SK-N-SH (cell line): Measurements from ENCODE around the gene COBLL1. TPM values are rescaled to one million over a fixed set of nuclear protein-coding genes. Genes with fewer than 3 reads are reported as not detected.

Source experiments
- CTCF ChIA-PET: fragments of 300-600, 350-600 bp; formaldehyde crosslinking; extraction: SDS; loops from one replicate; lab custom pipeline; 2021; lab: Yijun Ruan, JAX
- POLR2A ChIA-PET: fragments of 350-600 bp; sonication (Branson Sonifier 250); formaldehyde crosslinking; extraction: SDS; loops from one replicate; lab custom pipeline; 2020; ENCODE audit warnings: antibody characterized with exemption, inconsistent platforms; lab: Yijun Ruan, JAX
- DNase-seq: peaks from one replicate; pipeline ENCODE4 v3.0.0; 2012
- H2AFZ ChIP-seq: fragments of 200-600 bp; sonication (generic); 2 replicates; pipeline ENCODE4 v1.8.1; 2016; ENCODE audit warnings: antibody characterized with exemption, mild to moderate bottlenecking, low read depth
- H3F3A ChIP-seq: fragments of 200-600 bp; sonication (generic); replicated peaks from 2 replicates; pipeline ENCODE3; 2016; ENCODE audit warnings: antibody characterized with exemption, mild to moderate bottlenecking; ENCODE audit not compliant: insufficient read depth
- H3K27ac ChIP-seq, 2 experiments: fragments of 200-500 bp in 1 of 2; fragments of 200-600 bp in 1 of 2; sonication (Bioruptor generic) in 1 of 2; sonication (generic), shearing (Covaris generic) in 1 of 2; 2 replicates each; pipeline versions ENCODE4 v1.5.1 to v1.6.1; 2014 to 2016; ENCODE audit warnings: low read depth in 2 of 2, inconsistent platforms in 1 of 2, low read length in 1 of 2, mild to moderate bottlenecking in 1 of 2, mixed read lengths in 1 of 2
- H3K27me3 ChIP-seq: fragments of 200-600 bp; sonication (generic), shearing (Covaris generic); 2 replicates; pipeline ENCODE4 v1.6.1; 2016; ENCODE audit warnings: mixed run types; ENCODE audit not compliant: insufficient read depth
- H3K36me3 ChIP-seq, 2 experiments: fragments of 200-500 bp in 1 of 2; fragments of 200-600 bp in 1 of 2; sonication (Bioruptor generic) in 1 of 2; sonication (generic) in 1 of 2; replicated peaks in 1 of 2; 2 replicates each; pipeline versions ENCODE3 to v1.5.1; 2014 to 2016; ENCODE audit warnings: low read length in 1 of 2, mild to moderate bottlenecking in 1 of 2; ENCODE audit not compliant: insufficient read depth in 2 of 2, control insufficient read depth in 1 of 2
- H3K4me1 ChIP-seq, 2 experiments: fragments of 200-500 bp in 1 of 2; fragments of 200-600 bp in 1 of 2; sonication (Bioruptor generic) in 1 of 2; sonication (generic), shearing (Covaris generic) in 1 of 2; 2 replicates each; pipeline versions ENCODE4 v1.5.1 to v1.6.1; 2014 to 2016; ENCODE audit warnings: low read depth in 1 of 2, low read length in 1 of 2, mixed run types in 1 of 2; ENCODE audit not compliant: insufficient read depth in 2 of 2, control insufficient read depth in 1 of 2
- H3K4me2 ChIP-seq: fragments of 200-600 bp; sonication (generic), shearing (Covaris generic); 2 replicates; pipeline ENCODE4 v1.6.1; 2017; ENCODE audit warnings: mixed run types
- H3K4me3 ChIP-seq, 2 experiments: fragments of 200-500 bp in 1 of 2; fragments of 200-600 bp in 1 of 2; sonication (Bioruptor generic) in 1 of 2; sonication (generic), shearing (Covaris generic) in 1 of 2; 2 replicates each; pipeline versions ENCODE4 v1.5.1 to v1.8.1; 2014 to 2016; ENCODE audit warnings: low read depth in 2 of 2, inconsistent platforms in 1 of 2, low read length in 1 of 2, mild to moderate bottlenecking in 1 of 2, mixed read lengths in 1 of 2, moderate library complexity in 1 of 2
- H3K79me2 ChIP-seq: fragments of 200-600 bp; sonication (generic); 2 replicates; pipeline ENCODE4 v1.8.1; 2017; ENCODE audit warnings: mild to moderate bottlenecking; ENCODE audit not compliant: insufficient read depth
- H3K9ac ChIP-seq: fragments of 200-600 bp; sonication (generic); 2 replicates; pipeline ENCODE4 v1.6.1; 2017; ENCODE audit warnings: mixed run types
- H3K9me2 ChIP-seq: fragments of 200-600 bp; sonication (generic); 2 replicates; pipeline ENCODE4 v1.6.1; 2017; ENCODE audit warnings: mixed run types
- H3K9me3 ChIP-seq: fragments of 200-600 bp; sonication (generic); 2 replicates; pipeline ENCODE4 v1.6.1; 2017; ENCODE audit warnings: mixed run types, mild to moderate bottlenecking, moderate library complexity
- H4K20me1 ChIP-seq: fragments of 200-600 bp; sonication (generic); 2 replicates; pipeline ENCODE4 v1.6.1; 2017; ENCODE audit warnings: mild to moderate bottlenecking, mixed run types; ENCODE audit not compliant: insufficient read depth
- CHD2 ChIP-seq: fragments of 150-350 bp; IDR thresholded peaks from 2 replicates; pipeline ENCODE4 v1.6.1; 2018; ENCODE audit warnings: low read length; ENCODE audit not compliant: partially characterized antibody
- ELF1 ChIP-seq: IDR thresholded peaks from 2 replicates; pipeline ENCODE4 v1.4.0; 2012
- EP300 ChIP-seq, 2 experiments: IDR thresholded peaks; 2 replicates each; pipeline versions ENCODE4 v1.4.0 to v1.6.1; 2012; ENCODE audit warnings: borderline replicate concordance in 1 of 2, low read depth in 1 of 2, low read length in 1 of 2
- FOSL2 ChIP-seq: IDR thresholded peaks from 2 replicates; pipeline ENCODE4 v1.4.0; 2012; ENCODE audit warnings: low read depth, mild to moderate bottlenecking, moderate library complexity, borderline replicate concordance
- FOXM1 ChIP-seq: IDR thresholded peaks from 2 replicates; pipeline ENCODE4 v1.4.0; 2012; ENCODE audit warnings: low read depth, mild to moderate bottlenecking
- GABPA ChIP-seq: IDR thresholded peaks from 2 replicates; pipeline ENCODE4 v1.4.0; 2012; ENCODE audit warnings: low read depth, mild to moderate bottlenecking
- JUND ChIP-seq: IDR thresholded peaks from 2 replicates; pipeline ENCODE4 v1.4.0; 2012
- MXI1 ChIP-seq: IDR thresholded peaks from 2 replicates; pipeline ENCODE4 v1.6.1; 2012; ENCODE audit warnings: mild to moderate bottlenecking, low read depth, low read length, improper control_type of control experiment
- RCOR1 ChIP-seq: fragments of 150-350 bp; IDR thresholded peaks from 2 replicates; pipeline ENCODE4 v1.6.1; 2017; ENCODE audit warnings: antibody characterized with exemption, low read length
- RXRA ChIP-seq: IDR thresholded peaks from 2 replicates; pipeline ENCODE4 v1.4.0; 2012; ENCODE audit warnings: low read depth, mild to moderate bottlenecking, borderline replicate concordance
- SMC3 ChIP-seq: IDR thresholded peaks from 2 replicates; pipeline ENCODE4 v1.6.1; 2012; ENCODE audit warnings: low read depth, low read length, improper control_type of control experiment
- TCF12 ChIP-seq: IDR thresholded peaks from 2 replicates; pipeline ENCODE4 v1.4.0; 2012
- TEAD4 ChIP-seq: IDR thresholded peaks from 2 replicates; pipeline ENCODE4 v1.4.0; 2012; ENCODE audit warnings: mild to moderate bottlenecking, borderline replicate concordance; ENCODE audit not compliant: insufficient read depth
- YY1 ChIP-seq: IDR thresholded peaks from 2 replicates; pipeline ENCODE4 v1.4.0; 2012; ENCODE audit warnings: low read depth, mild to moderate bottlenecking
- WGBS: methylation state at CpG from one replicate; pipeline ENCODE4 v1.1.6; 2017; ENCODE audit warnings: low lambda C conversion rate; 5-methylcytosine and 5-hydroxymethylcytosine counted together
- polyA plus RNA-seq, 3 experiments: library from polyadenylated mRNA; depleted of rRNA; stranded (reverse); fragments of >200 nt; gene quantifications; 2 replicates each; pipeline ENCODE4 v1.2.3, GENCODE V29; 2012
- TF ChIP-seq, protein P1 (sequence below): IDR thresholded peaks from 2 replicates; pipeline ENCODE4; 2012
- TF ChIP-seq, protein P2 (sequence below): IDR thresholded peaks from 2 replicates; pipeline ENCODE4 v1.6.1; 2012; ENCODE audit warnings: mild to moderate bottlenecking, low read depth, low read length, moderate library complexity
- TF ChIP-seq, protein P3 (sequence below): fragments of 150-350 bp; IDR thresholded peaks from 2 replicates; pipeline ENCODE4 v1.6.1; 2016; ENCODE audit warnings: mild to moderate bottlenecking, low read depth, low read length
- TF ChIP-seq, protein P4 (sequence below): fragments of 150-350 bp; IDR thresholded peaks from 2 replicates; pipeline ENCODE4 v1.6.1; 2017; ENCODE audit warnings: antibody characterized with exemption, low read length, low read depth, borderline replicate concordance
- TF ChIP-seq, protein P5 (sequence below): IDR thresholded peaks from 2 replicates; pipeline ENCODE4 v1.4.0; 2012; ENCODE audit warnings: low read depth

COBLL1 gene
- polyA plus RNA-seq, 1 of the 3 experiments (the other 2 are of a cell fraction): 3.1 TPM

DNA sequence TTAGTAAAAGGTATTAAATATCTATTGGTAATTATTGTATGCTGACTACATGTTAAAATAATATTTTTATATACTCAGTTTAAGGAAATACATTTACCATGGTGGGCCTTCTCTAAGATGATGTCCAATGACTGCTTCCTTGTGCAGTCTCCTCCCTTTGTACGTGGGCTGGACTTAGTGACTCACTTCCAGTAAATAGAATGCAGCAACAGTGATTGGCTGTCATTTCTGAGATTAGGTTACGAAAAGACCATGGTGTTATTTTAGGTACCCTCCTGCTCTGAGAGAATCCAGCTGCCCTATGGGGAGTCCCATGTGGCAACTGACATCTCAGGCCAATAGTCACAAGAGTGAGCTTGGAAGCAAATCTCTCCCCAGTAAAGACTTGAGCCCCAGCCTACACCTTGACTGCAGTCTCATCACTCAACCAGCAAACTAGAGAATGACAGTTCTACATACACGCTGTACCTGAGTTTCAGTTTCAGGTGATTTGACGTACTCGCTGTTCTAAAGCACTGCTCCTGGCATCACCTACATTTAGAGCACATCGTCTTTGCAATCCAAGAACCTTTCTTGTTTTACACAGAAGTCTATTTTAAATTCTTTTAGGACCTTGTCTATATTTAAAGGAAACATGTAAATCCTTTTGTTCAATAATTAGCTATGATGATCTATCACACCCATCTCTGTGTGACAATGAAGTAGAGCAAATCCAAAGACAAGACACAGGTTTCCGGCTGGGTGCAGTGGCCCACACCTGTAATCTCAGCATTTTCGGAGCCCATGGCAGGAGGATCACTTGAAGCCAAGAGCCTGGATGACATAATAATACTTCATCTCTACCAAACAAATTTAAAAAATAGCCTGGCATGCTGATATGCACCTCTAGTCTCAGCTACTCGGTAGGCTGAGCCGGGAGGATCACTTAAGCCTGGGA is 87.2 kb downstream of the COBLL1 start:
- no peaks in the 10 kb centered on the region for H3K27me3 ChIP-seq
- H3K36me3 ChIP-seq: no peaks in the 10 kb centered on the region
- POLR2A ChIA-PET: no interaction called here
- H3F3A ChIP-seq: no peaks in the 10 kb centered on the region
- CTCF ChIA-PET: no interaction called here
- H3K4me2 ChIP-seq: no peak overlapping the region
- DNase-seq: no peak
- no peak overlapping the region for H3K4me3 ChIP-seq
- H3K9ac ChIP-seq: no peak overlapping the region
- 0 out of 2 replicates have a peak, but pooled peaks cover 4% of the 10 kb centered on the region for H3K79me2 ChIP-seq
- TF ChIP-seq CHD2: no peak
- no peak for TF ChIP-seq ELF1
- no peak for TF ChIP-seq FOXM1
- TF ChIP-seq, protein P1, sequence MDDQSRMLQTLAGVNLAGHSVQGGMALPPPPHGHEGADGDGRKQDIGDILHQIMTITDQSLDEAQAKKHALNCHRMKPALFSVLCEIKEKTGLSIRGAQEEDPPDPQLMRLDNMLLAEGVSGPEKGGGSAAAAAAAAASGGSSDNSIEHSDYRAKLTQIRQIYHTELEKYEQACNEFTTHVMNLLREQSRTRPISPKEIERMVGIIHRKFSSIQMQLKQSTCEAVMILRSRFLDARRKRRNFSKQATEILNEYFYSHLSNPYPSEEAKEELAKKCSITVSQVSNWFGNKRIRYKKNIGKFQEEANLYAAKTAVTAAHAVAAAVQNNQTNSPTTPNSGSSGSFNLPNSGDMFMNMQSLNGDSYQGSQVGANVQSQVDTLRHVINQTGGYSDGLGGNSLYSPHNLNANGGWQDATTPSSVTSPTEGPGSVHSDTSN: no peak
- no peak for TF ChIP-seq TEAD4
- no peak for TF ChIP-seq FOSL2
- TF ChIP-seq, protein P2, sequence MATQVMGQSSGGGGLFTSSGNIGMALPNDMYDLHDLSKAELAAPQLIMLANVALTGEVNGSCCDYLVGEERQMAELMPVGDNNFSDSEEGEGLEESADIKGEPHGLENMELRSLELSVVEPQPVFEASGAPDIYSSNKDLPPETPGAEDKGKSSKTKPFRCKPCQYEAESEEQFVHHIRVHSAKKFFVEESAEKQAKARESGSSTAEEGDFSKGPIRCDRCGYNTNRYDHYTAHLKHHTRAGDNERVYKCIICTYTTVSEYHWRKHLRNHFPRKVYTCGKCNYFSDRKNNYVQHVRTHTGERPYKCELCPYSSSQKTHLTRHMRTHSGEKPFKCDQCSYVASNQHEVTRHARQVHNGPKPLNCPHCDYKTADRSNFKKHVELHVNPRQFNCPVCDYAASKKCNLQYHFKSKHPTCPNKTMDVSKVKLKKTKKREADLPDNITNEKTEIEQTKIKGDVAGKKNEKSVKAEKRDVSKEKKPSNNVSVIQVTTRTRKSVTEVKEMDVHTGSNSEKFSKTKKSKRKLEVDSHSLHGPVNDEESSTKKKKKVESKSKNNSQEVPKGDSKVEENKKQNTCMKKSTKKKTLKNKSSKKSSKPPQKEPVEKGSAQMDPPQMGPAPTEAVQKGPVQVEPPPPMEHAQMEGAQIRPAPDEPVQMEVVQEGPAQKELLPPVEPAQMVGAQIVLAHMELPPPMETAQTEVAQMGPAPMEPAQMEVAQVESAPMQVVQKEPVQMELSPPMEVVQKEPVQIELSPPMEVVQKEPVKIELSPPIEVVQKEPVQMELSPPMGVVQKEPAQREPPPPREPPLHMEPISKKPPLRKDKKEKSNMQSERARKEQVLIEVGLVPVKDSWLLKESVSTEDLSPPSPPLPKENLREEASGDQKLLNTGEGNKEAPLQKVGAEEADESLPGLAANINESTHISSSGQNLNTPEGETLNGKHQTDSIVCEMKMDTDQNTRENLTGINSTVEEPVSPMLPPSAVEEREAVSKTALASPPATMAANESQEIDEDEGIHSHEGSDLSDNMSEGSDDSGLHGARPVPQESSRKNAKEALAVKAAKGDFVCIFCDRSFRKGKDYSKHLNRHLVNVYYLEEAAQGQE: no peak
- TF ChIP-seq EP300 (IDR thresholded peaks at IDR 0.05; ENCODE audit: borderline replicate concordance in 1 of 2, low read depth in 1 of 2, low read length in 1 of 2): no peak
- TF ChIP-seq GABPA: no peak
- no peak for TF ChIP-seq JUND
- TF ChIP-seq MXI1: no peak
- no peak overlapping the region for H3K27ac ChIP-seq
- WGBS: 91% methylated on average over 10 of the region's 10 CpGs
- H3K4me1 ChIP-seq: no peaks in the 10 kb centered on the region
- no peaks in the 10 kb centered on the region for H4K20me1 ChIP-seq
- H3K9me3 ChIP-seq: no peaks in the 10 kb centered on the region
- H2AFZ ChIP-seq: no peak overlapping the region
- H3K9me2 ChIP-seq: no peaks in the 10 kb centered on the region

DNA sequence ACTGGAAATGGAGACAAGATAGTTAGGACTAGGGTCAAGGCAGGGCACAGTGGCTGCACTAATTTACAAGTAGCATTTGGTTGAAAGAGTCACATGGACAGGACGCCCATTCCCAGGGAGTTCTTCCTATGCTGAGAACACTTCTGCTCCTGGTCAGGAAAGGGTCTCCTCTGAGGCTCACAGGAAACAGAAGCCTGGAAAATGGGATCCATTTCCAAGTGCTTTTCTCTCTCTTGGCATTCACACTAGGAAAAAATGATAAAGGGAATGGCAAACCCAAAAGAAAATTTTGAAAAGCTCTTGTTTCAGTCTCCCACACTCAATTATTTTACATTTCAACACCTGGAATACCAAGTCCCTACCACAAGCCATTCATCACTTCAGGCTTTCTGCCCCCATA is 88.7 kb downstream of the COBLL1 start:
- Histone ChIP-seq H3K4me1 (no peaks in the 10 kb centered on the region; a peak in 1 of 4 replicates), H3K27me3 (no peaks in the 10 kb centered on the region), H3K9me3 (no peaks in the 10 kb centered on the region), H3K9ac (no peak overlapping the region), H3K9me2 (no peaks in the 10 kb centered on the region), H2AFZ (no peak overlapping the region), H3K4me3 (no peak overlapping the region), H3K4me2 (no peak overlapping the region), H3K27ac (no peak overlapping the region), H3K79me2 (no peaks in the 10 kb centered on the region), H3K36me3 (no peaks in the 10 kb centered on the region), H3F3A (no peaks in the 10 kb centered on the region), H4K20me1 (no peaks in the 10 kb centered on the region)
- ChIA-PET CTCF (no interaction called here), POLR2A (no interaction called here)
- WGBS: 100% methylated on average over 1 of the region's 1 CpG
- DNase-seq: no peak
- TF ChIP-seq, protein P3, sequence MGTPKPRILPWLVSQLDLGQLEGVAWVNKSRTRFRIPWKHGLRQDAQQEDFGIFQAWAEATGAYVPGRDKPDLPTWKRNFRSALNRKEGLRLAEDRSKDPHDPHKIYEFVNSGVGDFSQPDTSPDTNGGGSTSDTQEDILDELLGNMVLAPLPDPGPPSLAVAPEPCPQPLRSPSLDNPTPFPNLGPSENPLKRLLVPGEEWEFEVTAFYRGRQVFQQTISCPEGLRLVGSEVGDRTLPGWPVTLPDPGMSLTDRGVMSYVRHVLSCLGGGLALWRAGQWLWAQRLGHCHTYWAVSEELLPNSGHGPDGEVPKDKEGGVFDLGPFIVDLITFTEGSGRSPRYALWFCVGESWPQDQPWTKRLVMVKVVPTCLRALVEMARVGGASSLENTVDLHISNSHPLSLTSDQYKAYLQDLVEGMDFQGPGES: no peak
- TF ChIP-seq TCF12 (no peak), CHD2 (no peak), FOXM1 (no peak), RCOR1 (no peak), RXRA (no peak), MXI1 (no peak), SMC3 (no peak), YY1 (no peak), ELF1 (no peak)
- TF ChIP-seq, protein P4, sequence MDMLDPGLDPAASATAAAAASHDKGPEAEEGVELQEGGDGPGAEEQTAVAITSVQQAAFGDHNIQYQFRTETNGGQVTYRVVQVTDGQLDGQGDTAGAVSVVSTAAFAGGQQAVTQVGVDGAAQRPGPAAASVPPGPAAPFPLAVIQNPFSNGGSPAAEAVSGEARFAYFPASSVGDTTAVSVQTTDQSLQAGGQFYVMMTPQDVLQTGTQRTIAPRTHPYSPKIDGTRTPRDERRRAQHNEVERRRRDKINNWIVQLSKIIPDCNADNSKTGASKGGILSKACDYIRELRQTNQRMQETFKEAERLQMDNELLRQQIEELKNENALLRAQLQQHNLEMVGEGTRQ: no peak
- TF ChIP-seq, protein P1: no peak
- TF ChIP-seq, protein P5, sequence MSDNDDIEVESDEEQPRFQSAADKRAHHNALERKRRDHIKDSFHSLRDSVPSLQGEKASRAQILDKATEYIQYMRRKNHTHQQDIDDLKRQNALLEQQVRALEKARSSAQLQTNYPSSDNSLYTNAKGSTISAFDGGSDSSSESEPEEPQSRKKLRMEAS: no peak
